HG03039 (cell line): ENCODE measurements around the gene PRRT1.
"Not testable (repeated sequence)": the region's sequence is repeated elsewhere in the genome, so short reads cannot be mapped to it uniquely, and the experiment has no call there.

Experiments
- ATAC-seq: cut with Tn5 transposase; IDR thresholded peaks from one replicate; pipeline ENCODE4 v1.9.1; 2021; ENCODE audit warnings: mild to moderate bottlenecking, moderate library complexity; ENCODE audit not compliant: unreplicated experiment

The PRRT1 gene

GRCh38 chr6:32105433-32105832 lies 46.3 kb downstream of the PRRT1 start:
- no peak for ATAC-seq

GRCh38 chr6:32102255-32102654 lies 49.5 kb downstream of the PRRT1 start:
- no peak for ATAC-seq

GRCh38 chr6:32100251-32100650 lies 51.5 kb downstream of the PRRT1 start:
- not testable (repeated sequence) for ATAC-seq
